ENCODE data around the gene PSMB2. TPM values are rescaled to one million over a fixed set of nuclear protein-coding genes. Genes with fewer than 3 reads are reported as not detected.
A peak's percentile ranks its signal among the peaks of the same experiment; 100 is the strongest.

Gene PSMB2
- polyA plus RNA-seq, 5 donors: 70.1 to 86.0 (median 75.6) TPM

DNA sequence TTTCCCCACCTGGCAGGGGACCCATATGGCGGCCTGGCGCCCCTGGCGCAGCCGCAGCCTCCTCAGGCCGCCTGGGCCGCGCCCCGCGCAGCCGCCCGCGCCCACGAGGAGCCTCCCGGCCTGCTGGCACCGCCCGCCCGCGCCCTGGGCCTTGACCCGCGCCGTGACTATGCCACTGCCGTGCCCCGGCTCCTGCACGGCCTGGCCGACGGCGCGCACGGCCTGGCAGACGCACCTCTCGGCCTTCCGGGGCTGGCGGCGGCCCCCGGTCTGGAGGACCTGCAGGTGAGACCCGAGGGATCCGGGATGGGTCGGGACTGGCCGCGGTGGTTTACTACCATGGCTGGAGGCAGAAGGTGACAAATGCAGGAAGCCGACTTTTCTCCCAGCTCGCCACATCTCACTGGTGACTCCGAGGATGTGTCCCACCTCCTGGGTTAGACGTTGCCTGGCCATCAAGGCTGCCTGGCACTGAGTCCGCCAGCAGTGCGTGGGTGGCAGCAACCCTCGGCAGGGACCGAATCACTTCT is 67.1 kb downstream of the PSMB2 start:
- no peak for DNase-seq

DNA sequence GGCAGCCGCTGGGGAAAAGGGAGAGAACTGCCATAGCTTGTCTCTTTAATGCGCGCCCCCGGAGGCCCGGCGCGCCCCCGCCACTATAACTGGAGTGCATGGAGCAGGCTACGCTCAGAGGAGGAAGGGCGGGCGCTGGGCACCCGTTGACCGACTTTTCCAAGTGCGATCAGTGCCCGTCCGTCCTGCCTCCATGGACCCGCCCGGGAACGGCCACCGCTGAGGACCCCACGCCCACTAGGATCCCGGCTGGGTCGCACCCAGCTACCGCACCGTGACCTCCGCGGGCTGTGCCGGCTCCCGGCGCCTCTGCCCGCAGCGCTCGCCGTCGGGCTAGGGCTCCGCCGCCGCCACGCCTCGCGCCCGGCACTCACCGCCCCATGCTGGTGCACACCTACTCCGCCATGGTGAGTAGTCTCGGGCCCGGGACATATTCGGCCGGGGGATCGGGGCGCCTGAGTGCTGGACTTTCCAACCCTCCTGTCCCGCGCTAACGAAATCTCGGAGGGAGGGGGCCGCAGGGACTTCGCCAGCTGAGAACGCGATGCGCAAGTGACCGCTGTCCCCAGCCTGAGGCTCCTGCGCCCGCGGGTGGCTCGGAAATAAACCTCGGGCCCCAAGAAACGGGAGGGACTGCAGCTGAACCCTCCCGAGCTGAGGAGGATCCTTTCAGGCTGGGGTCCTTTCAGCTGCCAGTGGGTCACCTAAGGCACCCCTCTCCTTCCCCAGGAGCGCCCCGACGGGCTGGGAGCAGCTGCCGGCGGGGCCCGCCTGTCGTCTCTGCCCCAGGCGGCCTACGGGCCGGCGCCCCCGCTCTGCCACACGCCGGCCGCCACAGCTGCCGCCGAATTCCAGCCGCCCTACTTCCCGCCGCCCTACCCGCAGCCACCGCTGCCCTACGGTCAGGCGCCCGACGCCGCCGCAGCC is 67.9 kb downstream of the PSMB2 start, which contains the start of gene TFAP2E:
TFAP2E (plus strand) TSS at position 117 of the 927 bp plus-strand sequence; CDS start at position 381, 264 bp downstream.
- peak in 1 of 2 donors; percentile 53 for DNase-seq

DNA sequence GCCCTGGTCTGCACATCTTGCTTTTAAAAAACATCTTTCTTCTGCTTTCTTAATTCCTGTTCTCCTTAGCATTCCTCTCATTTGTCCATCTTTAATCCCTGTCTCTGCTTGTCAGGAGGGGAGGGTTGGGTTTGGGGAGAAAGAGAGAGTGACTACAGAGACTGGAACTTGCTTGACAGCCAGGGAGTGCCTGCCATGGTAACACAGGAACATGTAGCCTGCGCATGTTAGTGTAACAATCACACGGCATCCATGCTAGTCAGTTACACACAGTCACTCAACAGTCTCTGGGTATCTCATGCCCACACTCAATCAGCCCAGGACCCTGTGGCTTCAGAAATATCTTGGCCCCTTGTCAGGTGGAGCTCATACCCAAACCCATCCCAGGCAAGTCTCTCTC is 69.0 kb downstream of the PSMB2 start:
- no peak for DNase-seq

DNA sequence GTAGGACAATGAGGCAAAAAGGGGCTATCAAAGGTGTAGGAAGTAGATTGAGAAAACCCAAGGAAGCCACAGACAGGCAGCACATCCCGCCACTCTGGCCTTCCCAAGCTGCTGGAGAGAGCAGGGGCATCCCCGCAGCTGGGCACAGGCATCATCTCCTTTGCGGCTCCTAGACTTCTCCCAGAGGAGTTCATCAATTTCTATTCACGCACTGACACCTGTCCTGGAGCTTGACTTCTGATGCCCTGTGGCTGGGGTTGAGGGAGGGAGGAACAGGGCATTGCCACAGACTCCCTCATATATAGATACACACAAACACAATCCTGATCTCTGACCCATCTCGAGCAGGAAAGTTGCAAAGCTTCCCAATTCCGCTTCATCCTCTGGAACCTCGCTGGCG is 70.1 kb downstream of the PSMB2 start:
- DNase-seq: no peak

DNA sequence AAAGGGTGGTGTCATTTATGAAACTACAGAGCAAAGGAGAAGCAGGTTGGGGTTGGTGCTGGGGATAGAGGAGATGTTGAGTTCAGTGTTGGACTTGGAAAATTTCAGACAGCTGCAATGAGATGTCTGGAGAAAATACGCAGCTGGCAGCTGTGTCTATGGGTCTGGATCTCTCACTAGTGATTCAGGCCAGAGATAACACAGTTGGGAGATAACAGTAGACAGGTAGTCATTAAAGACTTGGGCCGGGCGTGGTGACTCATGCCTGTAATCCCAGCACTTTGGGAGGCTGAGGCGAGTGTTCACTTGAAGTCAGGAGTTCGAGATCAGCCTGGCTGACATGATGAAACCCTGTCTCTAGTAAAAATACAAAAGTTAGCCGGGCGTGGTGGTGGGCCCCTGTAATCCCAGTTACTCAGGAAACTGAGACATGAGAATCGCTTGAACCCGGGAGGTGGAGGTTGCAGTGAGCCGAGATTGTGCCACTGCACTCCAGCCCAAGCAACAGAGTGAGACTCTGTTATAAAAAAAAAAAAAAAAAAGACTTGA is 70.7 kb downstream of the PSMB2 start:
- DNase-seq: no peak

DNA sequence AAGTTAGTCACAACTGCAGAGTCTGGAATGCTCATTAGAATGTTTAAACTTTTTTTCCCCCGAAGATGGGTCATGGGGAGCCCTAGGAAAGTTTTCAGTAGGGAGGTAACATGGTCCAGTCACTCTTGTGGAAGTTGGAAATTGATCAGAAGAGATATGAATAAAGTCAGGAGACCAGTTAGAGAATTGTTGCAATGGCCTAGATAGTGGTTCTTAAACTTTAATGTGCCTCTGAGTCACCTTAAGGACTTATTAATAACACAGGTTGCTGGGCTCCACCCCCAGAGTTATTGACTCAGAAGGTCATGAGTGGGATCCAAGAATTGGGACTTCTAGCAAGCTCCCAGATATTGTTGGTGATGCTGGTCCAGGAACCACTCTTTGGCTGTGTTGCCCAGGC is 71.4 kb downstream of the PSMB2 start:
- DNase-seq: no peak

DNA sequence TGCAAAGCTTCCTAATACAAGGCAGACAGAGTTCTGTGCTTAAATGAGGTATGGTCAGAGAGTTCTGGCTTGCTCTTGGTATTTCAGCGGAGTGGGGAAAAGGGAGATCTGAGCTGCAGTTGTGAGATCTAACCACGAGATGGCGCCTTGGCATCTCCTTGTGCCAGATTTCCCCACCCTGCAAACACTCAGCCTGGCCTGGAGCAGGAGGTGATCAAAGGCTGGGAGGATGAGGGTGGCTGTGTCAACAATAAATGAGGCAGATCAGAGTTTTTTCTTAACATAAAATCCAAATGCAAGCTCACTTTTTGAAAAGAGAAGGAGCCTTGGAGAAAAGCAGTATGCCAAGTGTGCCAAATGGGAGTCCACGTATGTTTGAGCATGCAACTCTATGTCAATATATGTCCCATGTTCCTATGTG is 72.3 kb downstream of the PSMB2 start:
- peak; percentile 64 to 69 for DNase-seq

DNA sequence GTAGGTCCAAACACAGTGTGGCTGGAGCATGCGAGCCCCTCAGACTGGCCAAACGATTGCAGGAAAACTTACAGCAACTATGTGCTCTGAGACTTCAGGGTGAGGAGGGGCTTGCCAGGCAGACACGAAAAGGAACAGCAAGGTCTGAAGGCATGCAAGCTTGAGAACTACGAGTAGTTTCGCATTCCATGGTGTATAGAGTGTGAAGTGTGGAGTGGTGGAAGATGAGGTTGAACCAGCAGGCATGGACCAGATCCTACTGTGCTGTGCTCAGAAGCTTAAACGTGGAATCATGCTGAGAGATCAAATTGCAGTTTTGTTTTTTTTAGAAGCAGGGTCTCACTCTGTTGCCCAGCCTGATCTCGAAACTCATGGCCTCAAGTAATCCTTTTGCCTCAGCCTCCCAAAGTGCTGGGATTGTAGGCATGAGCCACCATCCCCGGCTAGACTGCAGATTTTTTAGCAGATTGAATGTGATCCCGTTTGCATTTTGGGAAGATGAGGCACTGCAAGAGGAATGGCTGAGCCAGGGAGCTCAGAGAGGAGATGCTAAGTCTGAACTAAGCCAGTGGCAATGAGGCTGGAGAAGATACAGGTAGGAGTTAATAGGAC is 73.3 kb downstream of the PSMB2 start:
- no peak for DNase-seq

DNA sequence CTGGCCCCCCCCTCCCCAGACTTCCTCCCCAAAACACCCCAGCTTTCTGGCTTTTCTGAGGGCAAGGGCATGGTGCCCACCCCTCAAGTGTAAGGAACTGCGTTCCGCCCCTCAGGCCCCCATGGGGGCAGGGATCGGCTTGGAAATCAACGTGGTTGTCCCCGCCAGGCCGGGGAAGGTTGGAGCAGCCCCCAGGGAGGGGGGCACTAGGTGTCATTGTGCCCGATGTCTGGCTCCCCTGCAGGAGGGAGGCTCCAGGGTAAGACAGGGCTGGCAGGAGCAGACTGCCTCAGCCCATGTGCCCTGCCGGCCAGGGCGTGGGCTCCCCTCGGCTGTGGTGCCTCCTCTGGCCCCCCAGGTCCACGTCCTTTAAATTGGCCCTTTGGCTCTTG is 75.6 kb downstream of the PSMB2 start:
- no peak for DNase-seq

DNA sequence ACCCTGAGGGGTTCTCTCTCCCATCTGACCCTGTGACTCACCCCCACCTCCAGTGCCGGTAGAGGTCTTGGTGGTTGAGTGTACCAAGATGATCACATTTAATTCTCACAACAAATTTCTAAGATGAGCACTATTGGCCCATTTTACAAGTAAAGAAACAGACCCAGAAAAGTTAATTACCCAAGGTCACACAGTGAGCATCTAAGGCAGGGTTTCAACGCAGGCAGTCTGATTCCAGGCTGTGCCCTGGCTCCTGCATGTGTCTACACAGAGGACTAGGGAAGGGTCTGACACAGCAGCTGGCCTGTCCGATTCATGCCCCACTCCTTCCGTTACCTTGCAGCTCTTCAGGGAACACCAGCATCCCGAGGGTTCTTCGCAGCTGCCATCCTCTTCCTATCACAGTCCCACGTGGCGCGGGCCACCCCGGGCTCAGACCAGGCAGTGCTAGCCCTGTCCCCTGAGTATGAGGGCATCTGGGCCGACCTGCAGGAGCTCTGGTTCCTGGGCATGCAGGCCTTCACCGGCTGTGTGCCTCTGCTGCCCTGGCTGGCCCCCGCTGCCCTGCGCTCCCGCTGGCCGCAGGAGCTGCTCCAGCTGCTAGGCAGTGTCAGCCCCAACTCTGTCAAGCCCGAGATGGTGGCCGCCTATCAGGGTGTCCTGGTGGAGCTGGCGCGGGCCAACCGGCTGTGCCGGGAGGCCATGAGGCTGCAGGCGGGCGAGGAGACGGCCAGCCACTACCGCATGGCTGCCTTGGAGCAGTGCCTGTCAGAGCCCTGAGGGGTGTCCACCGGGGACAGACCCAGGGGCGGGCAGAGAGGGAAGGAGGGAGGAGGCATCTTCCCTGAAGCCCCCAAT is 76.2 kb downstream of the PSMB2 start:
- no peak for DNase-seq

DNA sequence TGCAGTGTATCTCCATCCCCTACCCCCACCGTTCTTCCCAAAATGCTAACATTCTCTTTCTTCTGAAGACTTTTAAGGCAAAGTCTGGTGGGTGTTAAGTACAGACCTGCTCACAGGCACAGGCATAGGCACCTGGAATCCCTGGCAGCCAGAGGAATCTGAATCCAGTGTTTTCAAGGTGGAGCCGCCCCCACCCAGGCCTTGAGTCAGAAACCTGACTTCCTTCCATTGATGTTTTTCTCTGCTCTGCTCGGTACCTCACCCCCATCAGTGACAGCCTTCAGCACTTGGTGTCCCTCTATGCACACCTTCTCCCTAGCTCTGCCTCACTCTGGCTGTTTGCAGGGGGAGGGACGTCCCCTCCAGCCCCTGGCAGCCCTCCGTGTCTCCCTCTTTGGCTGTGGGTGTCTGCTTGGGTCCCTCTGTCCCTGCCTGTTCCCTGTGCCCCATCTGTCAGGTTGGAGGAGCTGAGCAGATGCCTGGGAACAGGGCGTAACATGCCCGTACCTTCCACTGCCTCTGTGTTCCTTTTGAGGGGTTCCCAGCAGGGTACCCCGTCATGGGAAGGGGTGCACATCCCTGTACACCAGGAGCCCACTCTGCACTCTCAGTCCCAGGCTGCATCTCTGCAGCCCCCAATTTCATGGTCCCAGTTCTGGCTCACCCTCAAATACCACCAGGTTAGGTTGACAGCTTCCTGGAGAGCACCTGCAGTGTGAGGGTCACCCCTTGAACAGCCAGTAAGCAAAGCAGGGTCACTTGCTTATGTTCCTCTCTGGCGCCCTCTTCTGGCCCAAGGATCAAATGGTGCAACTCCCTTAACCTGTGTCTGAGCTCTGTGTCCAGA is 77.1 kb downstream of the PSMB2 start:
- DNase-seq: peak in 1 of 2 donors; percentile 68

DNA sequence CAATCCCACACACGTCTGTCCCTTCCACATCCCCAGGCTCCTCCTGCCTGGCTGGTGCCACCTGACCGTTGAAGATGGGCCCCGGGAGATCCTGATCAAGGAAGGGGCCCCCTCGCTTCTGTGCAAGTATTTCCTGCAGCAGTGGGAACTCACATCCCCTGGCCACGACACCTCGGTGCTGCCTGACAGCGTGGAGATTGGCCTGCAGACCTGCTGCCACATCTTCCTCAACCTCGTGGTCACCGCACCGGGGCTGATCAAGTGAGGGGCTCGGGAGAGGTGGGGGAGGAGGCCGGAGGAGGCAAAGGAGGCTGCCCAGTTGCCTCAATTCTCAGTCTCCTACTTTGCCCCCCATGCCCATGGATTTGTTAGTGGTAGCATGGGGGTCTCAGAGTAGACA is 78.2 kb downstream of the PSMB2 start:
- no peak for DNase-seq

DNA sequence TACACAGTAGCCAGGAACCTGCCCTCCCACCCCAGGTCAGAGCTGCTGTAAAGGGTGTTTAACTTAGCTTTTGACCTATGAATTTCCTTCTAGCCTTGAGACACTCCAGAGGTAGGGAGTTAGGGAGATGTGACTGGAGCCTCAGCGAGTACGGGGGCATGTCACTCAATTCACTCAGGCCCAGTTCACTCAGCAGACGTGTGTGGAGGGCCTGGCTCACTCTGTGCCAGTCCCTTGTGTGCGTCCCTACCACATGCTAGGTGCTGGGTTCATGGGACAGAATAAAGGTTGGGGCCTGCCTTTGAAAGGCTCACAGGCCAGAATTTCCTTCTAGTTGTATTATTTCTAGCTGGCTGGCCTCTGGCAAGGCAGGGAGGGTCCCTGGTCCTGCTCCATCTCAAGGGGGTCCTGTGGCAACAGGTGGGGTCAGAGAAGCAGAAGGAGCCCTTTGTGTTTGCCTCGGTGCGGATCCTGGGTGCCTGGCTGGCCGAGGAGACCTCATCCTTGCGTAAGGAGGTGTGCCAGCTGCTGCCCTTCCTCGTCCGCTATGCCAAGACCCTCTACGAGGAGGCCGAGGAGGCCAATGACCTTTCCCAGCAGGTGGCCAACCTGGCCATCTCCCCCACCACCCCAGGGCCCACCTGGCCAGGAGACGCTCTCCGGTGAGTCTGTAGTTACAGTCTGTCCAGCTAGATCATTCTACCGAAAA is 79.2 kb downstream of the PSMB2 start:
- DNase-seq: no peak

DNA sequence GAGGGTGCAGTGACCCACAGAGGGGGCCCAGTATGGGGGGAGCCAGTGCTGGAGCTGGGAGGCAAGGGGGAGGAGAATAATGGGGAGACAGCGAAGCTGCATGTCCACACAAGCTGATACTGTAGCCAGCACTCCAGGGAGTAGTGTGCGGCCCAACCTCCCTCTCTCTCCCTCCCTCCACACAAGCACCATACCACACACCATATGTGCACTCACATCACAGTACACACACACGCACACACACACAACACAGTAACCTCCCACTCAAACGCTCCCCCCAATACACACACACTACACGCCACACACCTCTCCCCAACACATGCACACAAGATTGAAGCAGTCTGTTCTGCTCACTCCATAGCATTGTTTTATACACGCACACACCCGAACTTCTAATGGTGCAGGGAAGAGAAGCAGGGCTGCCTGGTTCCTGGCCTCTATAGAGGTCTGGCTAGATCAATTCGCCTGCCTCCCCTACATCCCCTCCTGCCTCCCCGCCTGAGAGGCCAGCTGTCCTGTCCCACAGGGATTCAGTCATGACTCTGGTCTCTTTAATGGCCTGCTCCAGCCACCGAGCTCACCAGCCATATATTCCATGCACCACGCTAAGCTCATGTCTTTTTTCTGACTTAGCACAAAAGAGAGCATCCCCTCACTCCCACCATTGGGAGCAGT is 79.9 kb downstream of the PSMB2 start:
- DNase-seq: no peak

DNA sequence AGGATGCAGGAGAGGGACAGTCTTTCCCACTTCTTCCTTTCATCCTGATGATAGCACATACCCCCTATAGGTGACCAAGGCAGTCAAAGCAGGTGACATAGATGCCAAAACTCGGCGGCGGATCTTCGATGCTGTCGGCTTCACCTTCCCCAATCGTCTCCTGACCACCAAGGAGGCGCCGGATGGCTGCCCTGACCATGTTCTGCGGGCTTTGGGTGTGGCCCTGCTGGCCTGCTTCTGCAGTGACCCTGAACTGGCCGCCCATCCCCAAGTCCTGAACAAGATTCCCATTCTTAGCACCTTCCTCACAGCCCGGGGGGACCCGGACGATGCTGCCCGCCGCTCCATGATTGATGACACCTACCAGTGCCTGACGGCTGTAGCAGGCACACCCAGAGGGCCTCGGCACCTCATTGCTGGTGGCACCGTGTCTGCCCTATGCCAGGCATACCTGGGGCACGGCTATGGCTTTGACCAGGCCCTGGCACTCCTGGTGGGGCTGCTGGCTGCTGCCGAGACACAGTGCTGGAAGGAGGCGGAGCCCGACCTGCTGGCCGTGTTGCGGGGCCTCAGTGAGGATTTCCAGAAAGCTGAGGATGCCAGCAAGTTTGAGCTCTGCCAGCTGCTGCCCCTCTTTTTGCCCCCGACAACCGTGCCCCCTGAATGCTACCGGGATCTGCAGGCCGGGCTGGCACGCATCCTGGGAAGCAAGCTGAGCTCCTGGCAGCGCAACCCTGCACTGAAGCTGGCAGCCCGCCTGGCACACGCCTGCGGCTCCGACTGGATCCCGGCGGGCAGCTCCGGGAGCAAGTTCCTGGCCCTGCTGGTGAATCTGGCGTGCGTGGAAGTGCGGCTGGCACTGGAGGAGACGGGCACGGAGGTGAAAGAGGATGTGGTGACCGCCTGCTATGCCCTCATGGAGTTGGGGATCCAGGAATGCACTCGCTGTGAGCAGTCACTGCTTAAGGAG is 80.8 kb downstream of the PSMB2 start:
- no peak for DNase-seq

DNA sequence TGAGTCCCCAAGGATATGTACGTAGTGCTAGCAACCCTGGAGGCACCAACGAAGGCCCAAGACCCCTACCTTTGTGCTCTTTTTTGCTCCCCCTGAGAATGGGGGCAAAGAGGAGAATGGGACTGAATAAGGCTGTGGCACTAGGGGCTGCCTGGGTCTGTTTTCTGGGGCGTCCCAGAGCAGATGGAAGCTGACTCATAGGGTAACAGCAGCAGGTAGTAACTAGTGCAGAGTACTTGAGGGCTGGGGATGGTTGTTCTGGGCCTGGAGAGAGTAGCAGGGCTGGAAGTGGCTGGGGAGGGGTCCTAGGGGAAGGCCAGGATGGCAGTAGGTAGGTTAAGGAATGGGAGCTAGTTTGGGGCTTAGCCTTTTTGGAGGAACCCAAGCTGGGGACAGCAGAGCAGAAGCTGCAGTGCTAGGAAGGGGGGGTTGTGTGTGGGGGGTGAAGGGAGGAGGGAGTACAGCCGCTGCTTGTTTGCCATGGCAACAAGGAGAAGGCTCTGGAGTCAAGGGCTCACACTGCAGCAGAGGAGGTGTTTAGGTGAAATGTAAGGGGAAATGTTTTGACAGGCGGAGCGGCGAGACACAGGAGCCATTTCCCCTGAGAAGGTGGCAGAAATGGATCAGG is 81.9 kb downstream of the PSMB2 start:
- DNase-seq: no peak
